HEK293 (cell line): ENCODE results near the gene ZNF385C.

Experiments used
- KLF9 ChIP-seq: fragments of 450-650 bp; formaldehyde crosslinking; IDR thresholded peaks from 2 replicates; pipeline ENCODE4 v1.5.1; 2016; ENCODE audit warnings: missing biosample characterization, missing genetic modification characterization, low read depth
- MEIS1 ChIP-seq: sonication (generic); formaldehyde crosslinking; IDR thresholded peaks from 2 replicates; pipeline ENCODE4 v1.8.1; 2022; ENCODE audit warnings: missing genetic modification reagents, mild to moderate bottlenecking, borderline replicate concordance
- OSR2 ChIP-seq: fragments of 450-650 bp; formaldehyde crosslinking; IDR thresholded peaks from 2 replicates; pipeline ENCODE4 v1.5.1; 2016; ENCODE audit warnings: missing biosample characterization, missing genetic modification characterization
- YY1 ChIP-seq: fragments of 450-650 bp; formaldehyde crosslinking; IDR thresholded peaks from 2 replicates; pipeline ENCODE4 v1.5.1; 2018; ENCODE audit warnings: missing biosample characterization, missing genetic modification characterization
- ZFP3 ChIP-seq: fragments of 450-650 bp; formaldehyde crosslinking; IDR thresholded peaks from 2 replicates; pipeline ENCODE4 v1.5.1; 2016; ENCODE audit warnings: low read depth, missing biosample characterization, missing genetic modification characterization
- ZFP69B ChIP-seq: fragments of 450-650 bp; formaldehyde crosslinking; IDR thresholded peaks from 2 replicates; pipeline ENCODE4 v1.5.1; 2016; ENCODE audit warnings: missing biosample characterization, missing genetic modification characterization
- ZNF157 ChIP-seq: fragments of 450-650 bp; formaldehyde crosslinking; IDR thresholded peaks from 2 replicates; pipeline ENCODE4 v1.5.1; 2016; ENCODE audit warnings: missing biosample characterization, missing genetic modification characterization
- ZNF302 ChIP-seq: fragments of 450-650 bp; formaldehyde crosslinking; IDR thresholded peaks from 2 replicates; pipeline ENCODE4 v1.5.1; 2016; ENCODE audit warnings: missing biosample characterization, missing genetic modification characterization, low read depth
- ZNF600 ChIP-seq: fragments of 450-650 bp; formaldehyde crosslinking; IDR thresholded peaks from 2 replicates; pipeline ENCODE4 v1.5.1; 2016; ENCODE audit warnings: missing biosample characterization, missing genetic modification characterization
- TF ChIP-seq, protein P1 (sequence below): fragments of 450-650 bp; formaldehyde crosslinking; IDR thresholded peaks from 2 replicates; pipeline ENCODE4 v1.5.1; 2016; ENCODE audit warnings: missing biosample characterization, missing genetic modification characterization
- TF ChIP-seq, protein P2 (sequence below): fragments of 450-650 bp; formaldehyde crosslinking; IDR thresholded peaks from 2 replicates; pipeline ENCODE4 v1.5.1; 2016; ENCODE audit warnings: missing biosample characterization, missing genetic modification characterization
- TF ChIP-seq, protein P3 (sequence below): fragments of 450-650 bp; formaldehyde crosslinking; IDR thresholded peaks from 2 replicates; pipeline ENCODE4 v1.5.1; 2016; ENCODE audit warnings: missing biosample characterization, missing genetic modification characterization, borderline replicate concordance
- TF ChIP-seq, protein P4 (sequence below): fragments of 450-650 bp; formaldehyde crosslinking; IDR thresholded peaks from 2 replicates; pipeline ENCODE4 v1.5.1; 2016; ENCODE audit warnings: missing biosample characterization, missing genetic modification characterization
- TF ChIP-seq, protein P5 (sequence below): fragments of 450-650 bp; formaldehyde crosslinking; IDR thresholded peaks from 2 replicates; pipeline ENCODE4 v1.5.1; 2016; ENCODE audit warnings: missing biosample characterization, missing genetic modification characterization, low read depth

GRCh38 chr17:42098730-42099399, 592 bp upstream of the ZNF385C start:
- TF ChIP-seq ZNF302 (tag by site-specific recombination), result no peak
- TF ChIP-seq, protein P1, sequence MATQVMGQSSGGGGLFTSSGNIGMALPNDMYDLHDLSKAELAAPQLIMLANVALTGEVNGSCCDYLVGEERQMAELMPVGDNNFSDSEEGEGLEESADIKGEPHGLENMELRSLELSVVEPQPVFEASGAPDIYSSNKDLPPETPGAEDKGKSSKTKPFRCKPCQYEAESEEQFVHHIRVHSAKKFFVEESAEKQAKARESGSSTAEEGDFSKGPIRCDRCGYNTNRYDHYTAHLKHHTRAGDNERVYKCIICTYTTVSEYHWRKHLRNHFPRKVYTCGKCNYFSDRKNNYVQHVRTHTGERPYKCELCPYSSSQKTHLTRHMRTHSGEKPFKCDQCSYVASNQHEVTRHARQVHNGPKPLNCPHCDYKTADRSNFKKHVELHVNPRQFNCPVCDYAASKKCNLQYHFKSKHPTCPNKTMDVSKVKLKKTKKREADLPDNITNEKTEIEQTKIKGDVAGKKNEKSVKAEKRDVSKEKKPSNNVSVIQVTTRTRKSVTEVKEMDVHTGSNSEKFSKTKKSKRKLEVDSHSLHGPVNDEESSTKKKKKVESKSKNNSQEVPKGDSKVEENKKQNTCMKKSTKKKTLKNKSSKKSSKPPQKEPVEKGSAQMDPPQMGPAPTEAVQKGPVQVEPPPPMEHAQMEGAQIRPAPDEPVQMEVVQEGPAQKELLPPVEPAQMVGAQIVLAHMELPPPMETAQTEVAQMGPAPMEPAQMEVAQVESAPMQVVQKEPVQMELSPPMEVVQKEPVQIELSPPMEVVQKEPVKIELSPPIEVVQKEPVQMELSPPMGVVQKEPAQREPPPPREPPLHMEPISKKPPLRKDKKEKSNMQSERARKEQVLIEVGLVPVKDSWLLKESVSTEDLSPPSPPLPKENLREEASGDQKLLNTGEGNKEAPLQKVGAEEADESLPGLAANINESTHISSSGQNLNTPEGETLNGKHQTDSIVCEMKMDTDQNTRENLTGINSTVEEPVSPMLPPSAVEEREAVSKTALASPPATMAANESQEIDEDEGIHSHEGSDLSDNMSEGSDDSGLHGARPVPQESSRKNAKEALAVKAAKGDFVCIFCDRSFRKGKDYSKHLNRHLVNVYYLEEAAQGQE (tag by site-specific recombination), result no peak
- no peak for TF ChIP-seq YY1 (tag by site-specific recombination)
- no peak for TF ChIP-seq ZNF600 (tag by site-specific recombination)
- TF ChIP-seq, protein P2, sequence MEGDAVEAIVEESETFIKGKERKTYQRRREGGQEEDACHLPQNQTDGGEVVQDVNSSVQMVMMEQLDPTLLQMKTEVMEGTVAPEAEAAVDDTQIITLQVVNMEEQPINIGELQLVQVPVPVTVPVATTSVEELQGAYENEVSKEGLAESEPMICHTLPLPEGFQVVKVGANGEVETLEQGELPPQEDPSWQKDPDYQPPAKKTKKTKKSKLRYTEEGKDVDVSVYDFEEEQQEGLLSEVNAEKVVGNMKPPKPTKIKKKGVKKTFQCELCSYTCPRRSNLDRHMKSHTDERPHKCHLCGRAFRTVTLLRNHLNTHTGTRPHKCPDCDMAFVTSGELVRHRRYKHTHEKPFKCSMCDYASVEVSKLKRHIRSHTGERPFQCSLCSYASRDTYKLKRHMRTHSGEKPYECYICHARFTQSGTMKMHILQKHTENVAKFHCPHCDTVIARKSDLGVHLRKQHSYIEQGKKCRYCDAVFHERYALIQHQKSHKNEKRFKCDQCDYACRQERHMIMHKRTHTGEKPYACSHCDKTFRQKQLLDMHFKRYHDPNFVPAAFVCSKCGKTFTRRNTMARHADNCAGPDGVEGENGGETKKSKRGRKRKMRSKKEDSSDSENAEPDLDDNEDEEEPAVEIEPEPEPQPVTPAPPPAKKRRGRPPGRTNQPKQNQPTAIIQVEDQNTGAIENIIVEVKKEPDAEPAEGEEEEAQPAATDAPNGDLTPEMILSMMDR (tag by site-specific recombination), result 0 out of 2 replicates have a peak, but pooled peaks have one; percentile 8
- no peak for TF ChIP-seq ZNF157
- TF ChIP-seq, protein P3, sequence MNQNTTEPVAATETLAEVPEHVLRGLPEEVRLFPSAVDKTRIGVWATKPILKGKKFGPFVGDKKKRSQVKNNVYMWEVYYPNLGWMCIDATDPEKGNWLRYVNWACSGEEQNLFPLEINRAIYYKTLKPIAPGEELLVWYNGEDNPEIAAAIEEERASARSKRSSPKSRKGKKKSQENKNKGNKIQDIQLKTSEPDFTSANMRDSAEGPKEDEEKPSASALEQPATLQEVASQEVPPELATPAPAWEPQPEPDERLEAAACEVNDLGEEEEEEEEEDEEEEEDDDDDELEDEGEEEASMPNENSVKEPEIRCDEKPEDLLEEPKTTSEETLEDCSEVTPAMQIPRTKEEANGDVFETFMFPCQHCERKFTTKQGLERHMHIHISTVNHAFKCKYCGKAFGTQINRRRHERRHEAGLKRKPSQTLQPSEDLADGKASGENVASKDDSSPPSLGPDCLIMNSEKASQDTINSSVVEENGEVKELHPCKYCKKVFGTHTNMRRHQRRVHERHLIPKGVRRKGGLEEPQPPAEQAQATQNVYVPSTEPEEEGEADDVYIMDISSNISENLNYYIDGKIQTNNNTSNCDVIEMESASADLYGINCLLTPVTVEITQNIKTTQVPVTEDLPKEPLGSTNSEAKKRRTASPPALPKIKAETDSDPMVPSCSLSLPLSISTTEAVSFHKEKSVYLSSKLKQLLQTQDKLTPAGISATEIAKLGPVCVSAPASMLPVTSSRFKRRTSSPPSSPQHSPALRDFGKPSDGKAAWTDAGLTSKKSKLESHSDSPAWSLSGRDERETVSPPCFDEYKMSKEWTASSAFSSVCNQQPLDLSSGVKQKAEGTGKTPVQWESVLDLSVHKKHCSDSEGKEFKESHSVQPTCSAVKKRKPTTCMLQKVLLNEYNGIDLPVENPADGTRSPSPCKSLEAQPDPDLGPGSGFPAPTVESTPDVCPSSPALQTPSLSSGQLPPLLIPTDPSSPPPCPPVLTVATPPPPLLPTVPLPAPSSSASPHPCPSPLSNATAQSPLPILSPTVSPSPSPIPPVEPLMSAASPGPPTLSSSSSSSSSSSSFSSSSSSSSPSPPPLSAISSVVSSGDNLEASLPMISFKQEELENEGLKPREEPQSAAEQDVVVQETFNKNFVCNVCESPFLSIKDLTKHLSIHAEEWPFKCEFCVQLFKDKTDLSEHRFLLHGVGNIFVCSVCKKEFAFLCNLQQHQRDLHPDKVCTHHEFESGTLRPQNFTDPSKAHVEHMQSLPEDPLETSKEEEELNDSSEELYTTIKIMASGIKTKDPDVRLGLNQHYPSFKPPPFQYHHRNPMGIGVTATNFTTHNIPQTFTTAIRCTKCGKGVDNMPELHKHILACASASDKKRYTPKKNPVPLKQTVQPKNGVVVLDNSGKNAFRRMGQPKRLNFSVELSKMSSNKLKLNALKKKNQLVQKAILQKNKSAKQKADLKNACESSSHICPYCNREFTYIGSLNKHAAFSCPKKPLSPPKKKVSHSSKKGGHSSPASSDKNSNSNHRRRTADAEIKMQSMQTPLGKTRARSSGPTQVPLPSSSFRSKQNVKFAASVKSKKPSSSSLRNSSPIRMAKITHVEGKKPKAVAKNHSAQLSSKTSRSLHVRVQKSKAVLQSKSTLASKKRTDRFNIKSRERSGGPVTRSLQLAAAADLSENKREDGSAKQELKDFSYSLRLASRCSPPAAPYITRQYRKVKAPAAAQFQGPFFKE (tag by site-specific recombination), result no peak
- TF ChIP-seq, protein P4, sequence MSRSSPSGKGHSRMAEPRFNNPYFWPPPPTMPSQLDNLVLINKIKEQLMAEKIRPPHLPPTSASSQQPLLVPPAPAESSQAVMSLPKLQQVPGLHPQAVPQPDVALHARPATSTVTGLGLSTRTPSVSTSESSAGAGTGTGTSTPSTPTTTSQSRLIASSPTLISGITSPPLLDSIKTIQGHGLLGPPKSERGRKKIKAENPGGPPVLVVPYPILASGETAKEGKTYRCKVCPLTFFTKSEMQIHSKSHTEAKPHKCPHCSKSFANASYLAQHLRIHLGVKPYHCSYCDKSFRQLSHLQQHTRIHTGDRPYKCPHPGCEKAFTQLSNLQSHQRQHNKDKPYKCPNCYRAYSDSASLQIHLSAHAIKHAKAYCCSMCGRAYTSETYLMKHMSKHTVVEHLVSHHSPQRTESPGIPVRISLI, result no peak
- TF ChIP-seq, protein P5, sequence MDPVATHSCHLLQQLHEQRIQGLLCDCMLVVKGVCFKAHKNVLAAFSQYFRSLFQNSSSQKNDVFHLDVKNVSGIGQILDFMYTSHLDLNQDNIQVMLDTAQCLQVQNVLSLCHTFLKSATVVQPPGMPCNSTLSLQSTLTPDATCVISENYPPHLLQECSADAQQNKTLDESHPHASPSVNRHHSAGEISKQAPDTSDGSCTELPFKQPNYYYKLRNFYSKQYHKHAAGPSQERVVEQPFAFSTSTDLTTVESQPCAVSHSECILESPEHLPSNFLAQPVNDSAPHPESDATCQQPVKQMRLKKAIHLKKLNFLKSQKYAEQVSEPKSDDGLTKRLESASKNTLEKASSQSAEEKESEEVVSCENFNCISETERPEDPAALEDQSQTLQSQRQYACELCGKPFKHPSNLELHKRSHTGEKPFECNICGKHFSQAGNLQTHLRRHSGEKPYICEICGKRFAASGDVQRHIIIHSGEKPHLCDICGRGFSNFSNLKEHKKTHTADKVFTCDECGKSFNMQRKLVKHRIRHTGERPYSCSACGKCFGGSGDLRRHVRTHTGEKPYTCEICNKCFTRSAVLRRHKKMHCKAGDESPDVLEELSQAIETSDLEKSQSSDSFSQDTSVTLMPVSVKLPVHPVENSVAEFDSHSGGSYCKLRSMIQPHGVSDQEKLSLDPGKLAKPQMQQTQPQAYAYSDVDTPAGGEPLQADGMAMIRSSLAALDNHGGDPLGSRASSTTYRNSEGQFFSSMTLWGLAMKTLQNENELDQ (tag by site-specific recombination), result no peak
- TF ChIP-seq MEIS1 (CRISPR knock-in tag), result no peak
- no peak for TF ChIP-seq ZFP3 (tag by site-specific recombination)
- TF ChIP-seq OSR2, result no peak
- no peak for TF ChIP-seq KLF9 (tag by site-specific recombination)
- no peak for TF ChIP-seq ZFP69B (tag by site-specific recombination)
